WTC11 (cell line): ENCODE results near the gene ACHE. TPM values are rescaled to one million over a fixed set of nuclear protein-coding genes. Genes with fewer than 3 reads are reported as not detected.

Experiments used
- CREB1 ChIP-seq: sonication (generic); formaldehyde crosslinking; IDR thresholded peaks from 2 replicates; pipeline ENCODE4 v1.8.0; 2023; ENCODE audit warnings: mild to moderate bottlenecking, missing genetic modification reagents
- CTCF ChIP-seq: fragments of 200-600 bp; IDR thresholded peaks from 2 replicates; pipeline ENCODE4 v1.8.0; 2022; ENCODE audit warnings: antibody characterized with exemption
- FOXK1 ChIP-seq: sonication (generic); formaldehyde crosslinking; IDR thresholded peaks from 2 replicates; pipeline ENCODE4 v1.8.0; 2022; ENCODE audit warnings: mild to moderate bottlenecking, moderate library complexity, missing genetic modification reagents
- MYBL2 ChIP-seq: sonication (generic); formaldehyde crosslinking; IDR thresholded peaks from 2 replicates; pipeline ENCODE4 v1.8.1; 2023; ENCODE audit warnings: mild to moderate bottlenecking, moderate library complexity, missing genetic modification reagents
- NFE2L1 ChIP-seq: sonication (generic); formaldehyde crosslinking; IDR thresholded peaks from 2 replicates; pipeline ENCODE4 v1.8.1; 2023; ENCODE audit warnings: missing genetic modification reagents
- NR2C2 ChIP-seq: sonication (generic); formaldehyde crosslinking; IDR thresholded peaks from 2 replicates; pipeline ENCODE4 v1.8.0; 2022; ENCODE audit warnings: mild to moderate bottlenecking, missing genetic modification reagents
- NR3C1 ChIP-seq: sonication (generic); formaldehyde crosslinking; conservative IDR thresholded peaks from 2 replicates; pipeline ENCODE4 v1.8.1; 2023; ENCODE audit warnings: low read depth, mild to moderate bottlenecking, missing genetic modification reagents
- OVOL2 ChIP-seq: fragments of 250-450 bp; sonication (Bioruptor Pico); IDR thresholded peaks from 2 replicates; pipeline ENCODE4 v1.9.0; 2021; ENCODE audit warnings: mild to moderate bottlenecking, borderline replicate concordance
- PRDM15 ChIP-seq: sonication (generic); formaldehyde crosslinking; IDR thresholded peaks from 2 replicates; pipeline ENCODE4 v1.8.0; 2022; ENCODE audit warnings: missing genetic modification reagents
- SOX15 ChIP-seq: fragments of 250-450 bp; sonication (Bioruptor Pico); IDR thresholded peaks from 2 replicates; pipeline ENCODE4 v1.9.0; 2021; ENCODE audit warnings: mild to moderate bottlenecking
- SP1 ChIP-seq: sonication (generic); formaldehyde crosslinking; conservative IDR thresholded peaks from 2 replicates; pipeline ENCODE4 v1.8.1; 2022; ENCODE audit warnings: missing genetic modification reagents
- TCF7 ChIP-seq: sonication (generic); formaldehyde crosslinking; IDR thresholded peaks from 2 replicates; pipeline ENCODE4 v1.8.0; 2022; ENCODE audit warnings: mild to moderate bottlenecking, low read depth, missing genetic modification reagents, moderate library complexity
- TEAD1 ChIP-seq: sonication (generic); formaldehyde crosslinking; IDR thresholded peaks from 2 replicates; pipeline ENCODE4 v1.8.0; 2022; ENCODE audit warnings: mild to moderate bottlenecking, missing genetic modification reagents
- TP53 ChIP-seq: sonication (generic); formaldehyde crosslinking; IDR thresholded peaks from 2 replicates; pipeline ENCODE4 v1.8.1; 2023; ENCODE audit warnings: mild to moderate bottlenecking, missing genetic modification reagents
- ZNF138 ChIP-seq: sonication (generic); formaldehyde crosslinking; conservative IDR thresholded peaks from 2 replicates; pipeline ENCODE4 v1.8.1; 2022; ENCODE audit warnings: mild to moderate bottlenecking, moderate library complexity, missing genetic modification reagents
- ZNF232 ChIP-seq: sonication (generic); formaldehyde crosslinking; IDR thresholded peaks from 2 replicates; pipeline ENCODE4 v1.8.0; 2022; ENCODE audit warnings: mild to moderate bottlenecking, missing genetic modification reagents
- ZNF317 ChIP-seq: sonication (generic); formaldehyde crosslinking; IDR thresholded peaks from 2 replicates; pipeline ENCODE4 v1.8.1; 2023; ENCODE audit warnings: low read depth, mild to moderate bottlenecking, moderate library complexity, missing genetic modification reagents, borderline replicate concordance
- ZNF416 ChIP-seq: fragments of 250-450 bp; sonication (Bioruptor Pico); IDR thresholded peaks from 2 replicates; pipeline ENCODE4 v1.9.0; 2021; ENCODE audit warnings: mild to moderate bottlenecking, inconsistent platforms
- ZNF423 ChIP-seq: fragments of 250-450 bp; sonication (Bioruptor Pico); IDR thresholded peaks from 2 replicates; pipeline ENCODE4 v2.1.2; 2022; ENCODE audit warnings: mild to moderate bottlenecking, moderate library complexity
- ZNF532 ChIP-seq: fragments of 250-450 bp; sonication (Bioruptor Pico); IDR thresholded peaks from 2 replicates; pipeline ENCODE4 v1.9.0; 2021; ENCODE audit warnings: mild to moderate bottlenecking, borderline replicate concordance
- ZNF671 ChIP-seq: fragments of 250-450 bp; sonication (Bioruptor Pico); IDR thresholded peaks from 2 replicates; pipeline ENCODE4 v1.8.0; 2021; ENCODE audit warnings: mild to moderate bottlenecking
- total RNA-seq: library from RNA; stranded (reverse); gene quantifications from 3 replicates; pipeline ENCODE4 v1.2.3, GENCODE V29; 2021
- TF ChIP-seq, protein P1 (sequence below): sonication (generic); formaldehyde crosslinking; conservative IDR thresholded peaks from 2 replicates; pipeline ENCODE4 v1.8.1; 2023; ENCODE audit warnings: mild to moderate bottlenecking, low read depth, missing genetic modification reagents, moderate library complexity
- TF ChIP-seq, protein P2 (sequence below): sonication (generic); formaldehyde crosslinking; IDR thresholded peaks from 2 replicates; pipeline ENCODE4 v1.8.0; 2022; ENCODE audit warnings: mild to moderate bottlenecking, missing genetic modification reagents
- TF ChIP-seq, protein P3 (sequence below): sonication (generic); formaldehyde crosslinking; IDR thresholded peaks from 2 replicates; pipeline ENCODE4 v1.8.1; 2023; ENCODE audit warnings: mild to moderate bottlenecking, moderate library complexity, missing genetic modification reagents

ACHE gene
- total RNA-seq, 1 experiment from 2014 or later: 7.7 TPM

DNA sequence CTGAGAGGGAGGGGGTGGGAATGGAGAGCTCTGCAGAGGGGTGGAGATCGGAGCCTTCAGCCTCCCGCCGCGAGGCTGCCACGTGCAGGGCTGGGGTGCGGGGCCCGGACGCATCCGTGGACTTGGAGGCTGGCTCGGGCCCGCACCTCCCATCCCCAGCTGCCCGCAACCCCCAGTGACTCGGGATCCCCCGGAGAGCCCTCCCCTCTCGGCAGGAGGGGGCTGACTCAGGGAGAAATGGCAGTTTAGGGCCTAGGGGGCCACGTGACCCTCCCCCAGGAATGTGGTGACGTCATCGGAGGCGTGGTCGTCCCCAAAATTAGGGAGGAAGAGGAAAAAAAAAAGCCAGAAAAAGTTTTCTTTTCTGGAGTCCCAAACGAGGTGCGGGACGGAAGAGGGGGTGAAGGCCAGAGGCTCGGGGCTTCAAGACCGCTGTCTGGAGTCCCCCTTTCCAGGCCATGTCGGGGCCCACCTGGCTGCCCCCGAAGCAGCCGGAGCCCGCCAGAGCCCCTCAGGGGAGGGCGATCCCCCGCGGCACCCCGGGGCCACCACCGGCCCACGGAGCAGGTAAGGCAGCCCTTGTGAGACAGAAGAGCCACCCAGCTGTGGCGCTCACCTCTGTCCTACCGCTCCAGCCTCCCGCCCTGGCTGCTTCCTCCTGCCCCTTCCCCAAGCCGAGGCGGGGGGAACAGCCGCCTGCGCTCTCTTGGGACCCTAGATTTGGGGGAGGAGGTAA is 28.5 kb downstream of the ACHE start, which contains the start of gene TRIP6 (continued):
- TF ChIP-seq CTCF: no peak
- TF ChIP-seq FOXK1 (CRISPR knock-in tag): no peak
- no peak for TF ChIP-seq ZNF671
- TF ChIP-seq, protein P1, sequence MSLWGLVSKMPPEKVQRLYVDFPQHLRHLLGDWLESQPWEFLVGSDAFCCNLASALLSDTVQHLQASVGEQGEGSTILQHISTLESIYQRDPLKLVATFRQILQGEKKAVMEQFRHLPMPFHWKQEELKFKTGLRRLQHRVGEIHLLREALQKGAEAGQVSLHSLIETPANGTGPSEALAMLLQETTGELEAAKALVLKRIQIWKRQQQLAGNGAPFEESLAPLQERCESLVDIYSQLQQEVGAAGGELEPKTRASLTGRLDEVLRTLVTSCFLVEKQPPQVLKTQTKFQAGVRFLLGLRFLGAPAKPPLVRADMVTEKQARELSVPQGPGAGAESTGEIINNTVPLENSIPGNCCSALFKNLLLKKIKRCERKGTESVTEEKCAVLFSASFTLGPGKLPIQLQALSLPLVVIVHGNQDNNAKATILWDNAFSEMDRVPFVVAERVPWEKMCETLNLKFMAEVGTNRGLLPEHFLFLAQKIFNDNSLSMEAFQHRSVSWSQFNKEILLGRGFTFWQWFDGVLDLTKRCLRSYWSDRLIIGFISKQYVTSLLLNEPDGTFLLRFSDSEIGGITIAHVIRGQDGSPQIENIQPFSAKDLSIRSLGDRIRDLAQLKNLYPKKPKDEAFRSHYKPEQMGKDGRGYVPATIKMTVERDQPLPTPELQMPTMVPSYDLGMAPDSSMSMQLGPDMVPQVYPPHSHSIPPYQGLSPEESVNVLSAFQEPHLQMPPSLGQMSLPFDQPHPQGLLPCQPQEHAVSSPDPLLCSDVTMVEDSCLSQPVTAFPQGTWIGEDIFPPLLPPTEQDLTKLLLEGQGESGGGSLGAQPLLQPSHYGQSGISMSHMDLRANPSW (CRISPR knock-in tag): no peak
- no peak for TF ChIP-seq PRDM15 (CRISPR knock-in tag)
- no peak for TF ChIP-seq NR3C1 (CRISPR knock-in tag)
- peak; percentile 83 for TF ChIP-seq SP1 (CRISPR knock-in tag)
- TF ChIP-seq SOX15 (CRISPR knock-in tag): no peak
- no peak for TF ChIP-seq MYBL2 (CRISPR knock-in tag)
- TF ChIP-seq, protein P2, sequence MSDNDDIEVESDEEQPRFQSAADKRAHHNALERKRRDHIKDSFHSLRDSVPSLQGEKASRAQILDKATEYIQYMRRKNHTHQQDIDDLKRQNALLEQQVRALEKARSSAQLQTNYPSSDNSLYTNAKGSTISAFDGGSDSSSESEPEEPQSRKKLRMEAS (CRISPR knock-in tag): peak; percentile 84
- TF ChIP-seq ZNF138: no peak
- no peak for TF ChIP-seq OVOL2 (CRISPR knock-in tag)
- no peak; the same call in 1 of the 2 replicates for TF ChIP-seq ZNF416 (CRISPR knock-in tag)
- no peak for TF ChIP-seq TP53 (CRISPR knock-in tag)
- no peak for TF ChIP-seq ZNF532 (CRISPR knock-in tag)
- no peak for TF ChIP-seq ZNF232 (CRISPR knock-in tag)
- TF ChIP-seq ZNF317 (CRISPR knock-in tag): no peak
- TF ChIP-seq TCF7 (CRISPR knock-in tag): no peak
- TF ChIP-seq ZNF423 (CRISPR knock-in tag): peak; percentile 92
- TF ChIP-seq NR2C2 (CRISPR knock-in tag): no peak
- TF ChIP-seq, protein P3, sequence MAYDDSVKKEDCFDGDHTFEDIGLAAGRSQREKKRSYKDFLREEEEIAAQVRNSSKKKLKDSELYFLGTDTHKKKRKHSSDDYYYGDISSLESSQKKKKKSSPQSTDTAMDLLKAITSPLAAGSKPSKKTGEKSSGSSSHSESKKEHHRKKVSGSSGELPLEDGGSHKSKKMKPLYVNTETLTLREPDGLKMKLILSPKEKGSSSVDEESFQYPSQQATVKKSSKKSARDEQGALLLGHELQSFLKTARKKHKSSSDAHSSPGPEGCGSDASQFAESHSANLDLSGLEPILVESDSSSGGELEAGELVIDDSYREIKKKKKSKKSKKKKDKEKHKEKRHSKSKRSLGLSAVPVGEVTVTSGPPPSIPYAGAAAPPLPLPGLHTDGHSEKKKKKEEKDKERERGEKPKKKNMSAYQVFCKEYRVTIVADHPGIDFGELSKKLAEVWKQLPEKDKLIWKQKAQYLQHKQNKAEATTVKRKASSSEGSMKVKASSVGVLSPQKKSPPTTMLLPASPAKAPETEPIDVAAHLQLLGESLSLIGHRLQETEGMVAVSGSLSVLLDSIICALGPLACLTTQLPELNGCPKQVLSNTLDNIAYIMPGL (CRISPR knock-in tag): no peak
- peak; percentile 95 for TF ChIP-seq TEAD1 (CRISPR knock-in tag)
- peak; percentile 26; the same call in 1 of the 2 replicates for TF ChIP-seq NFE2L1
- TF ChIP-seq CREB1 (CRISPR knock-in tag): no peak
